ENCODE measurements around the gene GABPB2.
A peak's percentile ranks its signal among the peaks of the same experiment; 100 is the strongest.

GABPB2 gene

DNA sequence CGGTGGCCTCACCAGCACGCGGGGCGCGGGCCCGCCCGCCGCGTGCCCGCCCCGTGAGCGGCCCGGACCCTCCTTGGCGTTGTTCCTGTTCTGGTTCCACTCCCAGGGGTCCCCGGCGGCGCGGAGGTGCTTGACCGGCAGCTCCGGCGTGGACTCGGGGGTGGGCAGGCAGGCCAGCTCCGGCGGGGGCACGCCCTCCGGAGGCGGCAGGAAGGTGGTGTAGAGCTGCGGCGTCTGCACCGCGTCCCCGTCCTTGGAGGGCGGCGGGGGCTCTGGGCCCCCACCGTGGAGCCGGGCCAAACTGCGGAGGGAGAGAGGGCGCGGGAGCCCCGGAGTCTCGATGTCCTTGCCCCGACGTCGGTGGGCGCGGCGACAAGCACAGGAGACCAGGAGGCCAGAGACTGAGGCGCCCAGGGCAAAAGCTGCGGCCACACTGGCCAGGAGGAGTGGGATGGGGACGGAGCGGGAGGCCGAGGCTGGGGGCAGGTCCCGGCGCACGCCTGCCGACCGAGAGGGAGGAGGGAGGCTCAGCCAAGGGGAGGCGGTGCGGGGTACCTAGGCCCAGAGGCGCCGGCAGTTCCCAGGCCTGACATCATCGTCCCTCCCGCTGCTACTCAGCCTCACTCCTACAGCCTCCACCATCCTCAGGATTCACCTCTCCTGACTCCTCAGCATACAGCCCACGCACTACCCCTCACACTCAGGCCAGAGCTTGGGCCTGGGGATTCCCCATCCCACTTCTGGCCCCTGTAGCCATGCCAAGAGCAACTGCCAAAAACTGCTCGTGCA is 62.7 kb downstream of the GABPB2 start:
- no peak for DNase-seq (ENCODE audit: low read depth in 2 of 2)

DNA sequence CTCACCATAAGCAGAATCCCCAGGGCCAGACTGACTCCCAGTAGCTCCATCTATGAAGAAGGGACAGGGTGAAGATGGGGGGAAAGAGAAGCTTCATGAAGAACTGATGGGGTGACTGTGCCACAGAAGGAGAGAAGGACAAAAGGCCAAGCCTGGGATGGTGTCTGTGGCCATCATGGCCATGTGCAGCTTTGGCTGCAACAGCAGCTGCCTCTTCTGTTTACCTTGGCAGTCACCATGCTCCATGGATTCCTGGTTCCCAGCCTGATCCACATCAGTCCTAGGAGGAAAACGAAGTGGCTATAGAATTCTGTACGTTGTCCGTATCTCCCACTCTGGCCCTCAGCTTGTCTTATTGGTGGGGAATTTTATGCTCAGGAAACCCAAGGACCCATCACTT is 63.8 kb downstream of the GABPB2 start:
- DNase-seq (ENCODE audit: low read depth in 2 of 2): no peak

DNA sequence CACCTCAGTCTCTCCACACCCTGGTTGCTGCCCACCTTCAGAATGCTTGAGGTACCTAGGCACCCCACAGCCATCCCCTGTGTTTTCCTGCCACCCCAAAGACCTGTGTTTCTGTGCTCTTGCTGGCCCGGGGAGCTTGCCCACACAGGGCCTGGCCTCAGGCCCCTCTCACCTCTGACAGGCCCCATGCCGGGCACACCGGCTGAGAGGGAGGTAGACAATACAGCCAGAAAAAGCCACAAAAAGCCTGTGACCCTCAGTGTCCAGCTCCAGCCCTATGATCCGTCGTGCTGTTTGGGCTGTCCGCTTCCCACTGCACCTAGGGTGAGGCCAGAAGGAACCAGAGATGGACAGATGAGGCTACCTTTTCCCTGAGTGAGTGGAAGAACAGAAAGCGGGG is 64.4 kb downstream of the GABPB2 start:
- DNase-seq (ENCODE audit: low read depth in 2 of 2): no peak

DNA sequence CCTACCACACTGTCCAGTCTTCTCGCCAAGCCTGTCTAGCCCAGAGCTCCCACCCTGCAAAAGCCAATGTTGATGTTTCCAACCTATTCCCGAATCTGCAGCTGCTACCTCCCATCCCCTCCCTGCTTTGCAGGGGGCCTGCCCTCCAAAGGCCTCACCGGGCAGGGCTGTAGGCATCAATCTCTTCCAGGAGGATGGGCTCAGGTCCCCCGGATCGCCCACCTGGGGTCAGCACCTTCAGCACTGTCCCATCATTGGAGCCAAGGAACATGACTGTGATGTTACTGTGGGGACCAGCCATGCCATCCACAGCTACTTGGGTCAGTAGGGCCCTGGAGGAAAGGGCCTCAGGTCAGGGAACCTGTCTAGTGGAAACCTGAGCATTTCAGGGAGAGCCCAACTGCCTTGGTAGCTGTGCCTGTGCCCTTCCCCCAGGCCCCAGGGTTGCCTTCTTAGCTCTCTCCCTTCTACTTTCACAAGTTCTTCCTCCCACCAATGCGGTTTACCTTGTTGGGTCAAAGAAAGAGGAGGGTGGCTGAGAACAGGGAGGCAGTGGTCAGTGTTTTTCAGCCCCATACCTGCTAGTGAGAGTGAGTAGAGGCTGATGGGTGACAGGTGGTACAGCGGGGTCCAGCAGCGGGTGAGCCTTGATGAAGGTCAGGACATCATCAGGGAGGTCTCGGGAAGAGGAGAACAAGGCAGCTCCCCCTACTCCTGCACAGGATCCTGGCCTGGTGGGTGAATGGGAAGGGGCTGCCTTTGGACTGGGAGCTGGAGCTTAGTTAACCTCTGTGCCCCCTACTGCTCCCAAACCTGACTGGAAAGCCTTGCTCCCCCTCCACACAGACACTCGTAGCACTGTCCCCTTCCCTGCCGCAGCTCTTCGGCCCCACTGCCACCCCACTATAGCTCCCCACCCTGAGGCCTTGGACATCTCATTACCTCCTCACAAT is 65.1 kb downstream of the GABPB2 start:
- no peak for DNase-seq (ENCODE audit: low read depth in 2 of 2)

DNA sequence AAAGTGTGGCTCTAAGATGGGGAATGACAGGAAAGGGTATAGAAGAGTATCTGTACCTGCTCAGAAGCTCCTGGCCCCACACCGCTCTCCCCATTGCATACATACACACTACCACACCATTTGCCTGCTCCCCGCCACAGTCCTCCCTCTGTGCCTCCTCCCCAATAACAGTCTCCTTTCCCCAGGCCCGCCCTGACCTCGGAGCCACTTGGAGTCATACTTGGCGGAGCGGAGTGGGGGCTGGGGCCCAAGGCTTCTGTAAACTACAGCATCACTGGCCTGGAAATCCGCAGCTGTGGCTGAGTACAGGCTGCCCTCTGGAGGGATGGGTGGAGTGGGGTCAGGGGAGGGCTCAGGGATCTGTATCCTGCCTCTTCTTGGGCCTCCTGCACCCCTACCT is 67.2 kb downstream of the GABPB2 start:
- no peak for DNase-seq (ENCODE audit: low read depth in 2 of 2)

DNA sequence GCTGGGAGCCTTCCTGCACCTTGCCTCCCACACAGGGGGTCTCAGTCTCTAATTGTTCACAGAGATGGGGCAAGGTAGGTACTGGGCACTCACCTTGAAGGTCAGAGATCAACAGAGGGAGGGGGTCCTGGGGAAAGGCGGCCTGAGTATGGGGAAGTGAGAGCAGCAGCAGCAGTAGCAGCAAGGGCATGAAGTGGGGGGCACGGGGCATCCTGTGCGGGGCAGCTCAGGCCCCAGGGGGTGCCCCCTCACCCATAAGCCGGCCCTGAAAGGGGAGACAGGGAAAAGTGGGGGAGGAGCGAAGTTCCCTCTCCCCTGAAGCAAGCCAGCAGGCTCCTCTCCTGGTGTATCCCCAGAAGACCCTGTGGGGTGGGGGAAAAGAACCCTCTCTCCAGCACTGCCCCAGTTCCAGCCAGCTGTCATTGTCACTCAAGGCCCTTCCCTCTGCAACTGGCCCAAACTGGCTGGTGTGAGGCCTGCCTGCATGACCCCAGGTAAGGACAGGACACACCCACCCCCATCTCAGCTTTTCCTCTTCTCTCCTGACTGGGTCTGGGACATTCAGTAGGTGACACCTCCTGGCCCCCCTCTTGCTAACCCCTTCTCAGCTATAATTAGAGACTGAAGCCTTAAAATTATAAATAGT is 72.0 kb downstream of the GABPB2 start:
- no peak for DNase-seq (ENCODE audit: low read depth in 2 of 2)

DNA sequence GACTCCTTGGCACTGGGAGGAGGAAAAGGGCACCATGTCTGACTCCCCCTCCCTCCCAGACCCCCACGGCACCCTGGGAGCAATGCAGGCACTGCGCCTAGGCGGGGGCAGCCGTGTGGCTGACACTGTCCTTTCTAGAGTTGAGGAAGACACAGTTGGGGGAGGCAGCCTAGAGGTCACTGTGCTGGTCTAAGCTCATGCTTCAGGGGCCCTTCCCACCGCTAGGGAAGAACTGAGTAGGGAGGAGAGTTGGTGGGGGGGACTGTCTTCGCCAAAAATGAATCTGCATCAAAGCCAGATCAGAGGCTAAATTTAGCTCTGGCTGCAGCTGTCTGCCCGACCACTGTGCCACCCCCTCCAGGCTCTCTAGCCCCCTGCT is 72.5 kb downstream of the GABPB2 start:
- no peak for DNase-seq (ENCODE audit: low read depth in 2 of 2)

DNA sequence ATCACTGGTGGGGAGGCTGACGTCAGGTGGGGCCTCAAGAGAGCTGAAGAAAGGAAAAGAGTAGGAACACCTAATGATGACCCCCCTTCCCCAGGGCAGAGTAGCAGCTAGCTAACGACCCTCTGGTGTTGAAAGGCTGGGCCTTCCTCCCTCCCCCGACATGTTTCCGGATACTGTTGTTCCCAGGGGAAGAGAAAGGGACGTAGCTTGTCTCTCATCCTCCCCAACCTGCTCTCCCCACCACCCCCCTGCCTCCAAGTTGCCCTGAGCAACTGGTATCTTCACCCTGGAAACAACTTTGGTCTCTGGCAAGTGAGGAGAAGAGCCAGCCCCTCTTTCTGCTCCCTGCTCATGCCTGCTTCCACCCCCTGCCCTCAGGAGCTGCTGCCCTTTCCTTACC is 73.4 kb downstream of the GABPB2 start:
- no peak for DNase-seq (ENCODE audit: low read depth in 2 of 2)

DNA sequence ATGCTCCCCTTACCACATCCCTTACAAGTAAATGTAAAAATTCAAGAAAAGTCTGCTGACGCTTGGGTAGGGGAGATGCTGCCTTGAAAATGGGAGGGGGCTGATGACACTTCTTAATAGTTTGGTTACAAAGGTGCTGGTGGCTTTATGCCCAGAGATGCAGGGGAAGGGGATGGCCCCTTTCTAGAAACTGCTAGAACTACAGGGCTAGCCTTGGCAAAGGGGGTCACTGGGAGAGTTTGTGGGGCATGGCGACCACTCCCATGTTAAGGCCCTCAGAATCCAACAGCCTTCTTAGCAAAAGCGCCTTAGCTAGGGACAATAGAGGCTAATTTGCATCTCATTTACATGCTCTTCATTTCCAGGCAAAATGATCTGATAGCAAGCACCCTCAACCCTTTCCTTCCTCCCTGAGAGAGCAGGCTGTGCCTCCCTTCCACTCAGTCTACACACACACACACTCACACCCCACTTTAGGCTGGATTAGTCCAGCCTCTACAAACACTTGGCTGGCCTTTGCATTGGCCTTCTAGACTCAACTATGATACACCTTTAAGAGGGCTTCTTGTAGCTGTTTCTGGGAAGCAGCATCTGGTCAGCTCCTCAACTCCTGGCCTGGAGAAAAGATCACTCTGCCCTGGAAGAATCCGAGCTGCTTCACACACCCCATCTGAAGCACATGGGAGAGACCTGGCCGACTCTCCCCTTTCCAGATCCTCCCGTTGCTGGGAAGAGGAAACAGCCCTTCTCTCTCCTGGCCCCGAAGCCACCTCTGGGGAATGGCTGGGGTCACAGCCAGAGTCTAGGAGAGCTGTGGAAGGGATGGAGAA is 74.1 kb downstream of the GABPB2 start:
- no peak for DNase-seq (ENCODE audit: low read depth in 2 of 2)

DNA sequence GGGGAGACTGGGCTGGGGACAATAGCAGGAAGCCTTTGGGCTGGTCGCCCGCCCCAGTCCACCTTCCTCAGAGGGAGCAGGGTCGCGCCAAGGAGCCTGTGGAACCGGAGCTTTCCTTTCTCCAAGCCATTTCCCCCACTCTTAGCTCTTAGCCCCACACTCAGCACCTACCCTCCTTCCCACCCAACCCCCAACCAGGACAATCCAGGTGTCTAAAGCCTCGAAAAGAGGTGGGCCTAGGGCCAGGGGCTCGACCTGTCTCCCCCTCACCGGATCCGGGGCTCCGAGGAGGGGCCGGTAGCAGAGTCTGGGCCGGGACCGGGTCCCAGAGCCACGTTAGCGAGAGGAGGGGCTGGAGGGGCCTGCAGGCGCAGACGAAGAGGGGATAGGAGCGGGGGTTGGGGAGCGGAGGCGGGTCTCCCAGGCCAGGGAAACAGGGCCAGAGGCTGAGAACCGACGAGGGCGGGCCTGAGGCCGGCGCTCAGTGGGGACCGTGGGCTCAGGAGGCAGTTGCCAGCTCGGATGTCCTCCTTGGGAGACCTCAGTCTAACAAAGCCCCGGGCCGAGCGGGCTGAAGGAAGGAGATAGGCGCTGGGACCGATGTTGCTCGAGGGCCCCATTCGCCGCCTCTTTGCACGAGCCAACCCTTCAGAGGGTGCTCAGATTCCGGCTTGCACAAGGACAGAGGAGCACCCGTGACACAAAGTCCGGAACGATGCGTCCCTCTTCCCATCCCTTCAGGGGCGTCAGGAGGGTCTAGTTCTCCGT is 74.9 kb downstream of the GABPB2 start:
- no peak for DNase-seq (ENCODE audit: low read depth in 2 of 2)

DNA sequence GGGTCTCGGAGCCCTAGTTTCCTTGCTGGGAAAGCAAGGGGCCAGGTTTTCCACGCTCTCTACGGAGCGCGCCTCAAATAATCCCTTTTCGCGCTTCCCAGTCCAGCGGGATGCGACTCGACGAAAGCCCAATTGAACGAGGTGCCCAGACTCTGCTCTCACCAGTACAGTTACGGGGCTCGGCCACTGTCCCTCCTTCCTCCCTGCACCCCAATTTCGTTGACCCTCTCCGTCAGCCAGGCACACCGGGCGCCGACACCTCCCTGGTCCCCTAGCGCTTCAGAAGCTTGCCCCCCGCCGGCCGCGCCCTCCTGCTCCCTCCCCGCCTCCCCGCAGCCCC is 75.5 kb downstream of the GABPB2 start:
- DNase-seq (ENCODE audit: low read depth in 2 of 2): no peak

DNA sequence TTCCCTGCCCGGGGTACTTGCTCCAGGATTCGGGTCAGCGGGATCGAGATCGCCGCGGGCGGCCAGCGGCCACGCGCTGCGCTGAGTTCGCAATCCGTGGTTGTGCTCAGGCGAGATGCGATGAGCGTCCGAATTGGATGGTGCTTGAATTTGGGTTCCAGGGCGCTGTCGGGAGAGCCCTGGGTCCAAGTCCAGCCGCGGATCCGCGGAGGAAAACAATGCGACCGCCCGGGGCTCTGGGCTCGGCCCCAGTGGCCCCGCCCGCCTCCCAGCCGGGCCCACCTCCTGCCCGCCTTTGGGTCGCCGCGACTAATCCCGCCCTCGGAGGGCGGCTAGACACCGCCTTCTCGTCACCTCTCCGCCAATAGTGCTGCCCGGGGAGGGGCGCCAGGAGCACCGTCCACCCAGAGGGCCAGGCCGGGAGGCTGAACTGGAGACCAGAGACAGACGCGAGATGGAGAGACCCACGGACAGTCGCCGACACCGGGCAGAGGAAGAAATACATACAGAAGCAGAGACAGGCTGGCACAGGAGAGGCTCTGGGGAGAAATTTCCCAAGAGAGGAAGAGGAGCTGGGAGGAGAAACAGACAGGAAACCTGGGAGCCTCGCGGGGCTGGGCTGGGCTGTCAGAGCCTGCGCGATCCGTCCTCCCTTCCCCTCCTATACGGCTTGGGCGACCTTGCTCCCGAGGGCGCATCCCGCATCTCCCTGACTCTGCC is 76.0 kb downstream of the GABPB2 start, which contains the start of gene SEMA6C:
TSS of gene SEMA6C (minus strand) at position 220 of the 720 bp plus-strand sequence. CDS start 4,010 bp downstream, outside the sequence.
- DNase-seq (ENCODE audit: low read depth in 2 of 2): peak; percentile 71 to 82

DNA sequence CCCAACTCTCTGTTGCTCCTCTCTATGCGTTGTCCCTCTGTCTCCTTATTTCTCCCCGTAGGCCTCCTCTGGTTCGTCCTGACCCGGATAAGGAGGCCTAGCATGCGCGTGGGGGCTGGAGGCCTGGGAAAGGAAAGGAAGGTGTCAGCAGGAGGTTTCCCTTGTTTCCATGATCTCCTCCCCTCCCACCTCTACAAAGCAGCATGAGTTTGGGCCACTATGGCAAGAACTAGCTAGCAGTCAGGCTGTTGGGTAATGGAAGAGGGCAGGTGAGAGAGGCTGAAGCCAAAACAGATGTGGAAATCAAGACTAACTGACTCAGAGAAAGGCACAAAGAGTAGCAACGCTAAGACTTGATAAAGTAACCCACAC is 76.6 kb downstream of the GABPB2 start:
- DNase-seq (ENCODE audit: low read depth in 2 of 2): no peak

DNA sequence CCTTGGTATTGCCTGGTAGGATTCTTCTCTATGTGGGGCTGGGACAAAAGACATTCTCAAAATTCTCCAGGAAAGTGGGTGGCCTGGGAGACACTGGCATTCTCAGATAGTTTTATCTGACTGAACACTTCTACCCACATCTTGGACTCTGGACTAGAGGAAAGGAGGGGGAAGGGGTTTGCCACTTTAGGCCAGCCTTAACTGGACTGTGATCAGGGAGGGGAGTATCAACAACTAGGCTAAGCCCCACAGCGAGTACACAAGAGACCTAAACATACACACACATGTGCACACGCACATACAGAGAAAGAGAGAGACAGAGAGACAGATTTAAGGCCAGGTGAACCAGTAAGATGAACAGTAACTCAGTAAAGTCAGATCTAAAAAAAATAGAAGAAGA is 77.1 kb downstream of the GABPB2 start:
- no peak for DNase-seq (ENCODE audit: low read depth in 2 of 2)

DNA sequence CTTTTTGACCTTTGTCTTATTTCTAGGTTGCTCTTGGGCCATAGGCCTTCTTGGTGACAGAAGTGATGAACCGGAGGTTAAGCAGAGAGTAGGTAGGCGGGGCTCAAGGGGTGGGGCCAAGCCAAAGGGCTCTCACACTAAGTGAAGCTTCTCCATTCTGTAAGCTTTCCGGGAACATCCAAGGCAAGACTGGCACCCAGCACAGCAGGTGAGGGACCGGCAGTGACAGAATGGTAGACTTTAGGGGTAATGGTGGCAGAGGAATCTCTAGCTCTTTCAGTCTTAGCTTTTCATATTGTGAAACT is 85.9 kb downstream of the GABPB2 start, which contains the start of gene TNFAIP8L2:
TSS of gene TNFAIP8L2 (plus strand) at position 135 of the 305 bp plus-strand sequence. CDS start 2,049 bp downstream, outside the sequence.
- DNase-seq (ENCODE audit: low read depth in 2 of 2): peak; percentile 60 to 69

DNA sequence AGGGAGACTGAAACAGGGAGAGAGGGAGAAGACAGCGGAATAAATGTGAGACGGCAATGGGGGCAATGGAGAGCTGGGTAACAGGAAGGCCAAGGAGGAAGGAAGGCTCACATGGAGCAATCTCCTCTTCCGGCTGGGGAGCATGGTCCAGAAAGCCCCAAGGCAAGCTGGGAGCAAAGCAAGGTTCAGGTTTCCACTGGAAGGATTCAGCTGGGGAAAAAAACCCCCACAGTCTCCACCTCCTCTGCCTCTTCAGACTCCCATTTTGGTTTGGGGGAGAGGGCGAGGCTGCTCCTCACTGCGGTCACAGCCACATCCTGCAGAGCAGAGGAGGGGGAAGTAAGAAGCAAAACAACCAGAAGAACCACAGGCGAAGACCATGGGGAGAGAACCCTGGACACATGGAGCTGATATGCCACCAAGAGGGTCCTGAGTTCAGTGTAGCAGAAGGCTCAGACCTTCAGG is 86.5 kb downstream of the GABPB2 start:
- DNase-seq (ENCODE audit: low read depth in 2 of 2): peak; percentile 36 to 37

DNA sequence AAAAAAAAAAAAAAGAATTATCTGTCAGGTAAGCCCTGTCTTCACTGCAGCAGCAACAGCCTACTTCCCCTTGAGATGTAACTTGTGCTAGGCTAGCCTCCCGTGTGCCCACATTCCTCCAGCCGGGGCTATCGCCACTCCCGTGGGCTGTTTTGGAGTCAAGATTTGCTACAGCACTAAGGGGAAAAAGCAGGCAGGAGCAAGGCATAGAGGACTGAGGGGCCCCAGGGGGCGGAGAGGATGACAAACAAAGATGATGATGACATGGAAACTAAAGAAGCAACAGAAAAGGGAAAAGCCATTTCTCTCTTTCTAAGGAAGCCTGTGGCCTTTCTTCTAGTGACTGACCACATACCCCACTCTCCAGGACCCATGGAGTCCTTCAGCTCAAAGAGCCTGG is 87.8 kb downstream of the GABPB2 start:
- DNase-seq (ENCODE audit: low read depth in 2 of 2): peak in 1 of 2 donors; percentile 44

DNA sequence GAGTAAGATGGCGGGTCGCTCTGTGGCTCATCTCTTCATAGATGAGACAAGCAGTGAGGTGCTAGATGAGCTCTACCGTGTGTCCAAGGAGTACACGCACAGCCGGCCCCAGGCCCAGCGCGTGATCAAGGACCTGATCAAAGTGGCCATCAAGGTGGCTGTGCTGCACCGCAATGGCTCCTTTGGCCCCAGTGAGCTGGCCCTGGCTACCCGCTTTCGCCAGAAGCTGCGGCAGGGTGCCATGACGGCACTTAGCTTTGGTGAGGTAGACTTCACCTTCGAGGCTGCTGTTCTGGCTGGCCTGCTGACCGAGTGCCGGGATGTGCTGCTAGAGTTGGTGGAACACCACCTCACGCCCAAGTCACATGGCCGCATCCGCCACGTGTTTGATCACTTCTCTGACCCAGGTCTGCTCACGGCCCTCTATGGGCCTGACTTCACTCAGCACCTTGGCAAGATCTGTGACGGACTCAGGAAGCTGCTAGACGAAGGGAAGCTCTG is 88.2 kb downstream of the GABPB2 start:
- DNase-seq (ENCODE audit: low read depth in 2 of 2): no peak

DNA sequence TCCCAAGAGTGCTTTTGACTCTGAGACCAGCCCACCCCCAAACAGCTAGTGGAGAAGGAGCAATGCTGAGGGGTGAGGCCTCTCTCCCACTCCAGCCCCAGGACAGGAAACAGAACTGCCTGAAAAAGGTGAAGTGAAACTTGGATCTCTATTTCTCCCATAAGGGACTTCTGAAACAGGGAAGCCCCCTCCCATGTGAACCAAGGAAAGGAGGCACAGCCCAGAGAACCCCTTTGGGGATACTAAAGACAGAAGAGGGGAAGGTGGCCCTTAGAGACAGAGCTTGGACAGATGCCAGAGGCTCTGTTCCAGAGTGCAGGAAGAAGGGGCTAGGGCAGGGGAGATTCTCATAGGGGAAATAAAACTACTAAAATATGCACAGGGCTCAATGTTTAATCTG is 88.8 kb downstream of the GABPB2 start:
- DNase-seq (ENCODE audit: low read depth in 2 of 2): no peak

DNA sequence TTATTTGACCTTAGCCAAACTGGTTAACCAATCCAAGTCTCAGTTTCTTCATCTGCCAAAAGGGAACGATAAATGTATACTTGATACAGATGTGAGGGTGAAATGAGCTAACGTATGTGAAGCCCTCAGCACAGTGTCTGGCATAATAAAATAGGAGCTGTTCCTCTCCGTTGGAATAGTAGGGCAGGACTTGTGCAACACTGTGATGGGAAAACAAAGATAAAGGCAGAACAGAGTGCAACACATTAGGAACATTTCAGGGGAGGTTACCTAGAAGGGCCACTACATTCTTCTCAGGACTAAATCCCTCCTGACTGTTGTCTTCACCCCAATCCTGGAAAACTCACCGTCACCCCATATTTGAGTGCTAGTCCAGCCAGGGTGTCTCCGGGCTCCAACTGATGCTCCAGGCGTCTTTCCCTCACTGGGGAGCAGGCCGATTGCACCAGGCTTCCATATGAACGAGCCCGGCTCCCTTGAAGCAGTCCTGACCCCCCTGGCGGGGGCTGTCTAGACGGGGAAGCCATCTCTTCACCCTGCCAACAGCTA is 94.2 kb downstream of the GABPB2 start:
- DNase-seq (ENCODE audit: low read depth in 2 of 2): no peak

Data from stimulated activated CD8-positive, alpha-beta memory T cell treated with anti-CD3 and anti-CD28 coated beads, Interleukin-7, amount 100 ng/mL, for 4 hours (primary cell).